Right ventricle myocardium superior (tissue), 1 donor: Measurements from ENCODE around the gene ABCA4. TPM values are rescaled to one million over a fixed set of nuclear protein-coding genes. Genes with fewer than 3 reads are reported as not detected.

Experiments used
- ATAC-seq: fragments of 200-7000 bp; cut with Tn5 transposase; one replicate; pipeline ENCODE4 v1.9.1; 2020; ENCODE audit warnings: mild to moderate bottlenecking; ENCODE audit not compliant: poor library complexity
- DNase-seq: peaks from one replicate; pipeline ENCODE4 v3.0.0-alpha.2; 2020
- intact Hi-C: fragments of 100-400 bp; cut with DNase I; formaldehyde crosslinking; loops from one replicate; pipeline ENCODE4 v1.11.2; 2022
- total RNA-seq: library from RNA; stranded (reverse); fragmentation: NEBNext Ultra II Directional; extraction: Animal tissue kit (Norgen Biotek cat#: 25700); gene quantifications from one replicate; pipeline ENCODE4 v1.2.1, GENCODE V29; 2021
- donor health status: DM: no; HTN: yes; CAD: no; lungs with severe emphysema.

Gene ABCA4
- total RNA-seq, 1 donor from 2014 or later = 0.08 TPM

DNA sequence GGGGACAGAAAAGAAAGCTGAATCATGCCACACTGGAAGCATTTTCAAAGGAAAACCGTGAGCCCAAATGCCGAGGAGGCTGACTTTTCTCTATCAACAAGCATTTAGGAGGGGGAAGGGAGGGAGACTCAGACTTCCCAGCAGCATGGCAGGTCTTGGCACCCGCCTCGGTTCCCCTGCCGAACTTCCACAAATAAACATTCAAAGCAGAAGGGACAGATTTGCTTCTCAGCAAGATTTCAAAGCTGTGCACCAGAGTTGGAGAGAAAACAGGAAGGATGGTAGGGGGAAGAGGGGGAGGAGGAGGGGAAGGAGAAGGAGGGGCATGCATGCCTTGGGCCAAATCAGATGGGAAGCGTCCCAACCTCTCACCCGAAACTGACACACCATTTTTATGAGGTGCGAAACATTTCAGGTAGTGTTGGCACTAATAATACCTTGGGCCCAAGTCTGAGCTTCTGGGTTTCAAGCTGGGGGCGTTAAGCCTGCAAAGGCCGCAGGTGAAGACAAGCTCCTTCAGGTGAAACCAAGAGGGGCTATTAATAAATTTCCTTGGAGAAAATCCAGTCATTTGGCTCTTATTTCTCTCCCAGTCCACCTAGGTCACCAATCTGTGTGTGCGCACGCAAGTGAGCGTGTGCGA is 26.4 kb downstream of the ABCA4 start:
- DNase-seq (peak; percentile 90), ATAC-seq (peak; percentile 56)
- intact Hi-C loops = no loop called here

- DNase-seq (no peak), ATAC-seq (no peak)
- intact Hi-C loops = no loop called here
These were observed 27.0 kb downstream of the ABCA4 start for GRCh38 chr1:94093996-94094395.

- intact Hi-C loops = no loop called here
- ATAC-seq = no peak
These were observed 27.6 kb downstream of the ABCA4 start for GRCh38 chr1:94093396-94093795.

DNA sequence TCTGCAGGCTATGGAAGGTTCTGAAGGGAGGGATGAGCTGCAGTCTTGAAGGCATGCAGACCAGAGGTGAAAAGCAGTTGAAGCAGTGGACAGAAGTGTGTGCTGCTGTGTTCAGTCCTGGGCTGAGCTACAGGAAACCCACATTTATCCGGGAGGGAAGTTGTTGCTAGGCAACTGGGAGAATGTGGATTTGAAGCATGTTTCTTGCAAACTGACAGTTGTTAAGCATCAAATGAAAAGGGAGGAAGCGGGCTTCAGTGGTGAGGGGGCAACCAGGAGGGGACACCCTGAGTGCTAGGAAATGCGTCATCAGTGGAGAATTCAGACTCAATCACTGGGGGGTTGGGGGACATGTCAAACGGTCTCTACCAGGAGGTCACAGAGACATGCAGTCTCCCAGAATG is 28.7 kb downstream of the ABCA4 start:
- DNase-seq (no peak), ATAC-seq (no peak)
- intact Hi-C loops = no loop called here

More at GRCh38 chr1:94093396-94093795, 27.6 kb downstream of the ABCA4 start:
- no peak for DNase-seq

- DNase-seq (no peak), ATAC-seq (no peak)
- intact Hi-C loops = no loop called here
These were observed 30.2 kb downstream of the ABCA4 start for GRCh38 chr1:94090761-94091160.

GRCh38 chr1:94087193-94087592 is 33.8 kb downstream of the ABCA4 start:
- DNase-seq = no peak
- no peak for ATAC-seq
- intact Hi-C loops = no loop called here

DNA sequence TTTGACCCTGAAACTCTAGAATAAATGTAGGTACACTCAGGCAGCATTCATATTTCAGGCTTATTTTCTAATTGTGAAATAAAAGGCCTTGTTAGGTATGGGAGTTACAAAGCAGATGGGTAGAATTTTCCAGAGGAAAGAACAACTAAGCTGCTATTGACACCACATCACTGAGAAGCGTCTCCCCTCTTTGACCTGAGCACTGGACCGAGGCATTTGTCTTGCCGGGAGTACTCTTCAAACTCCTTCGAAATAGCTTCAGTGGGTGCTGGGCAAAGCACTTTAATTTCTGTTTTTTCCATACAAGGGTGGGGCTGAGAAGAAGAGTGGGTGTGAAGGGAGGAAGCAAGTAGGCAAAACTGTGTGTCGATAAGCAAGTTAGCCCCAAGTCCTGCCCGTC is 36.4 kb downstream of the ABCA4 start:
- no peak for ATAC-seq
- intact Hi-C loops = no loop called here
- no peak for DNase-seq

DNA sequence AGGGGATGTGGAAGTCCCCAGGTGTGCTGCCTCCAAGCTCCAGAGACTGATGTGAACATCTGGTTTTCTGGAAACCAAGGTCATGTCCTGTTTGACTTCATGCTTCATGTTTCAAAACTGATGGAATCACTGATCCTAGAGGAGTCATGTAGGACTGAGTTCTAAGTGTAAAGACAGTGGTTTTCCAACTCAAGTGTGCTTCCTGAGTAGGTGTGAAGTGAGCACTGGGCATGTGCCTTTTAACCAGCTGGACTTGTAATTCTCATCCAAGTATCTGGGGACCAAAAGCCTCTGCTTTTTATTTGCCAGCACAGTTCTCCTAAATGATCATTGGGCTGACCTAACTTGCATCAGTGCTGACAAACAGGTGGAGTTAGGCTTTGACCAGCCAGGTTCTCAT is 36.9 kb downstream of the ABCA4 start:
- intact Hi-C loops = no loop called here
- ATAC-seq (no peak), DNase-seq (no peak)

- no peak for DNase-seq
- intact Hi-C loops = no loop called here
- no peak for ATAC-seq
These were observed 37.3 kb downstream of the ABCA4 start for GRCh38 chr1:94083681-94084080.

- no peak for DNase-seq
- intact Hi-C loops = no loop called here
- ATAC-seq = no peak
These were observed 39.2 kb downstream of the ABCA4 start for GRCh38 chr1:94081566-94082344.

DNA sequence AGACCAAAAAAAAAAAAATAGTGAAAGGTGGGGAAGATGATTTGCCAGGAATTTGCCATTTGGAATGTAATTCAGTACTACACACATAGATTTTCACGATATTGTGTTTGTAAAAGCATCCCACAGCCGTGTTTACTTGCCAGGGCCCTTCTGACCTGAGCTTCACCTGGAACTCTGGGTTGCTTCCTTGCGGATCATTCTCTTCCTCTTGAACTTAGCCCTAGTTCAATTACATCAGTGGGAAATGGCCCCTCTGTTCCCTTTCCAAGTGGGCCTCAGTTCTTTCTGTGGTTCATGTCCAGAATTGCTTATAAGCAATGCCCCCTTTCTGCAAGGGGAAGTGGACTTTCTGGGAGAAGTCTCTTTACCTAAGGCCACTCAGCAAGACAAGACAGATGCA is 41.0 kb downstream of the ABCA4 start:
- DNase-seq (no peak), ATAC-seq (no peak)
- intact Hi-C loops = no loop called here

DNA sequence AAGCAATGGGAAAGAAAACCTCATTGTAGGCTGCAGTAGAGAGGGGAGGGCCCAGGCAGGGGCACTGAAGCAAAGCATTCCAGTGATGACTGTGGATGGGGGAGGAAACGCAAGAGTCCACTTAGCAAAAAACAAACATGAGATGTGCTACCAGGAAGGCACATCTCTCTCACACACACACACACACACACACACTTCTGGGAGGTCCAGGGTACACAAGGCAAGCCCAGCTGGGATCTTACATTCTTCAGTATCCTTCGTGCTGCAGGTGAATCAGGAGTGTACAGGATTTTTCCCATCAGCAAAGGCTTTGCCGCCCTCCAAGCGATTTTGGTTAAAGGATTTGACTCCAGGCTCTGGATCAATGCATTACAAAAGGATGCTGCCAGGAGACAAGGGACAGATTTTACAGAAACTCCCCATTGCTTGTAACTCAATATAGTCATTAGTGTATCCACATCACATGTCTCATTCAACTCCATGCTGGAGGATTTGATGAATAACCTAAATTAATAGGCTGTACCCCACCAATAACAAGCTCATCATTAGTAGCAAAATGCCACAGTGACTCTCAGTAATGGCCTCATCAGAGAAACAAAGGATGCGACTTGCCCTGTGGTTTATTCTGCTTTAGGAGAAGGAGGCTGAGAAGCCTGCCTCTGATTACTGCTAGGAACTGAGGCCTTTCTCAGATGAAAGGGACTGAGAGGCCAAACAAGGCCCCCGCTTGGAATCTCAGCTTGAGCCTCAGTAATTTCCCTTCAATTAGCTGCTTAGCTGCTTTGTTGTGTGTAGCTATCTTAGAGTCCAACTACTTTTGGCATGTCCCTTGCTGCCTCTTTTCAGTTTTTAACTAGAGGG is 41.6 kb downstream of the ABCA4 start:
- DNase-seq = no peak
- intact Hi-C loops = no loop called here
- no peak for ATAC-seq

DNA sequence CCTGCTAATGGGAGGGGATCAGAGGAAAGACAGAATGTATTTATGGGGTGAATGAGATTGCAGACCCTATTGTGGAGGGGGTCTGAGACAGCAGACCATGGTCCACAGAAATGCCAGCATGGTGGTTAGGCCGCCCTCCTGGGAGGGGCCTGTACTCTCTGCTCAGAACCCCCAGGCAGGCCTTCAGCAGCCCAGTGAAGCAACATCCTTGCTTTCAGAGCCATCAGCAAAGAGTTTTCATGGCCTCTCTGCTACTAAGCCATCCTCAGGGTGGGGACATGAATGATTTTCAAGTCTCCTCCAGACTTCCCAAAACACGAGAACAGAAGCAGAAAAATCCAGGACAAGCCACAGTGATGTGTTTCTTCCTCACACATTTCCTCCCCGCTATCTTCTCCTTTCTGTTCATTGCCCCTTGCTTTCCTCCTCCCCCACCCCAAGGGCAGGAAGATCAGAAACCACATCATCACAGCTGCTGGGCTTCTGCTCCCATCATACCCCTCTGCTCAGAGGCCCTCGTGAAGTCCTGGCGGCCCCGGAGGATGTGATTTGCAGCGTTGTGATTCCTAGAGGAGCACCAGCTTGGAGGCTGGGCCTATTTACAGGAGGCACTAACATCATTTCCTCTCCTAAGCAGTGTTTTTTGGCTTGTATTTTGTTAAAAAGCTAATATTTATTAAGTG is 48.0 kb downstream of the ABCA4 start:
- DNase-seq (no peak), ATAC-seq (no peak)
- intact Hi-C loops = no loop called here

- intact Hi-C loops = no loop called here
- ATAC-seq = no peak
- no peak for DNase-seq
These were observed 49.0 kb downstream of the ABCA4 start for GRCh38 chr1:94071976-94072375.

GRCh38 chr1:94071391-94071790 is 49.6 kb downstream of the ABCA4 start:
- intact Hi-C loops = no loop called here
- ATAC-seq (no peak), DNase-seq (no peak)

GRCh38 chr1:94070865-94071264 is 50.1 kb downstream of the ABCA4 start:
- intact Hi-C loops = no loop called here
- ATAC-seq (no peak), DNase-seq (no peak)

DNA sequence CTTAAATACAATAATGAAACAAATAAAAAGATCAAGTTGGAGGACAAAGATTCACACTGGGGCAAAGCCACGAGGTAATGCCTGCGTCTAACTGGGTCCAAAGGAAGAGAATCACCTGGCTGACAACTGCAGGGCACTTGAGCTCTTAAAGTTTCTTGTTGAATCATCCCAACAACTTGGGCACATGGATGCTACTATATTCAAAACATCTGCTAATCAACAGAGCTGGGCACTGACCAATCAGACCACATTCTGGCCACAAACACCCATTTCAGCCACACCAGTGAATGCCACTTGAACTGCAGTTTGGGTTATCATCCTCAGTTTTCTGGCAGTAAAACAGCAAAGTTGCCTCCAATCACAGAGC is 51.0 kb downstream of the ABCA4 start:
- intact Hi-C loops = loop anchor here (10.0 kb wide), 1 partner anchor 115 kb away; no protein-coding TSS in a partner anchor
- no peak for ATAC-seq

DNA sequence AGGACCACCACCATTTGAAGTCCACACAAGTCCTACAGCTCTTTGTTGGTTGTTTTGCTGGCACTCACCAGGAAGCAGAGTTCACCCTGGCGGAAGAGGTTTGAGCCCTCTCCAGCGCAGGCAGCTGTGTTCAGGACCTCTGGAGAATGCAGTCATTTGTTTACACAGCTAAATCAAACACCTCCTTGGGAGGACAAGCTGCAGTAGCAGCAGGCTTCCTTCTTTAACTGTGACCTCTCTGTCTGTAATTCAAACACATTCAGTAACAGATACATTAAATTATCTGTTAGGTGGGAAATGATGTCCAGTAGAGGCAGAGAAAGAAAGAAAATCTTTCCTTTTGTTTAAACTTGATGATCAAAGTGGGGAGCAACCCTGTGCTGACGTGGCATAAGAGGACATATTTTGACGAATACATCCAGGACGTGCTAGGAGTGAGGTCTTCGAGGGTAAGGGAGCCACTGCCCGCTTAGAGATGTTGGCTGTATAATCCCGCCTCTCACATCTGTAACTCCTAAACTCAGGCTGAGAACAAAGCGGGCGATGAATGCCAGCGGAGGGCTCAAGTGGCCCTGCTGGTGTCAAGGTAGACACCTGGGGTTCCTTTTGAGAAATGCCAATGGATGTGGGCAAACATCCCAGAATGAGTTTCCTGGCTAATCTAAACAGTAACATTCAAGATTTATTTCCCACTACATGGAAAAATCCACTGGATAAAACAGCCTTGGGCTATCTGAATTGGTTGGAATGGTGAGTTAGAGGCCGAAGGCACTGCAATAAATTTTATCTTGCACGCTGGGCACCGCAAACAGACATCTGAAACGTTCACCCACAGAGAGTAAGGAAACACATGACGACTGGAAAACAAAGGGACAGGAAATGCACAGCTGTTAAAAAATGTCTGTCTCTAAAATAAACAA is 51.7 kb downstream of the ABCA4 start:
- intact Hi-C loops = loop anchor here (10.0 kb wide), 1 partner anchor 116 kb away; no protein-coding TSS in a partner anchor
- peak; percentile 81 for ATAC-seq
- DNase-seq = peak; percentile 54

More for the DNA sequence above, 51.0 kb downstream of the ABCA4 start:
- no peak for DNase-seq
